GM12878 (cell line): ENCODE data around the gene SELENOS. TPM values are rescaled to one million over a fixed set of nuclear protein-coding genes. Genes with fewer than 3 reads are reported as not detected.

Source experiments
- ATAC-seq: fragments of 200-7000 bp; cut with Tn5 transposase; 3 replicates; pipeline ENCODE4 v1.9.1; 2020; ENCODE audit warnings: mild to moderate bottlenecking, moderate library complexity
- BruUV-seq: library from RNA; stranded (reverse); fragments of 400-500 nt; replicated peaks from 2 replicates; lab custom pipeline; 2021; lab: Mats Ljungman, UMichigan
- CTCF ChIA-PET: fragments of 300-600 bp; sonication (Branson Sonifier 250); formaldehyde crosslinking; extraction: SDS; loops from one replicate; lab custom pipeline; 2021; ENCODE audit warnings: inconsistent platforms; lab: Yijun Ruan, JAX
- POLR2A ChIA-PET: fragments of 350-600 bp; formaldehyde crosslinking; extraction: SDS; loops from one replicate; lab custom pipeline; 2021; ENCODE audit warnings: inconsistent platforms; lab: Charles Lee
- RAD21 ChIA-PET: fragments of 300-600 bp; sonication (Branson Sonifier 250); formaldehyde crosslinking; loops from one replicate; lab custom pipeline; 2023; ENCODE audit warnings: antibody characterized with exemption; ENCODE audit not compliant: unreplicated experiment; lab: Charles Lee
- SMC1A ChIA-PET: fragments of 300-600 bp; sonication (Branson Sonifier 250); formaldehyde crosslinking; loops from one replicate; lab custom pipeline; 2023; ENCODE audit not compliant: unreplicated experiment, uncharacterized antibody; lab: Charles Lee
- DNase-seq: peaks from one replicate; pipeline ENCODE4 v3.0.0-alpha.2; 2011; ENCODE audit warnings: low read depth, low spot score
- FAIRE-seq: peaks from 3 replicates; lab custom pipeline; 2011; peaks lifted over from hg19 to GRCh38; lab: Jason Lieb, UNC
- H2AFZ ChIP-seq: 2 replicates; pipeline ENCODE4 v1.6.0; 2011; ENCODE audit warnings: low read depth, low read length, control low read depth; ENCODE audit not compliant: control insufficient read depth
- H3K27ac ChIP-seq: 2 replicates; pipeline ENCODE4 v1.5.1; 2011; ENCODE audit warnings: control low read depth; ENCODE audit not compliant: control insufficient read depth, insufficient read depth
- H3K27me3 ChIP-seq, 2 experiments: replicated peaks in 1 of 2; 2 replicates each; pipeline versions ENCODE4 v1.6.0 to v1.6.1; 2011; ENCODE audit warnings: low read length in 1 of 2; ENCODE audit not compliant: control insufficient read depth in 2 of 2, insufficient read depth in 2 of 2
- H3K36me3 ChIP-seq, 2 experiments: 2 replicates each; pipeline ENCODE4 v1.5.1; 2011; ENCODE audit warnings: low read length in 1 of 2; ENCODE audit not compliant: control insufficient read depth in 2 of 2, insufficient read depth in 2 of 2
- H3K4me1 ChIP-seq: 2 replicates; pipeline ENCODE4 v1.6.1; 2011; ENCODE audit warnings: mild to moderate bottlenecking, low read length, moderate library complexity, mixed read lengths; ENCODE audit not compliant: control insufficient read depth, insufficient read depth
- H3K4me2 ChIP-seq: 2 replicates; pipeline ENCODE4 v1.6.0; 2011; ENCODE audit warnings: control low read depth; ENCODE audit not compliant: control insufficient read depth, insufficient read depth
- H3K4me3 ChIP-seq: fragments of 200-600 bp; sonication (generic); 2 replicates; pipeline ENCODE4 v1.5.1; 2016
- H3K79me2 ChIP-seq: 2 replicates; pipeline ENCODE4 v1.6.0; 2011; ENCODE audit warnings: low read length; ENCODE audit not compliant: control insufficient read depth, insufficient read depth
- H3K9ac ChIP-seq: 2 replicates; pipeline ENCODE4 v1.8.0; 2011; ENCODE audit warnings: low read length, control low read depth, mixed read lengths; ENCODE audit not compliant: control insufficient read depth, insufficient read depth
- H3K9me3 ChIP-seq: replicated peaks from 3 replicates; pipeline ENCODE4 v1.5.1; 2011; ENCODE audit warnings: mild to moderate bottlenecking, low read length; ENCODE audit not compliant: control insufficient read depth, insufficient read depth
- H4K20me1 ChIP-seq: 2 replicates; pipeline ENCODE4 v1.6.0; 2011; ENCODE audit not compliant: control insufficient read depth, insufficient read depth
- CBFB ChIP-seq: IDR thresholded peaks from 2 replicates; pipeline ENCODE4 v1.6.1; 2016; ENCODE audit warnings: antibody characterized with exemption, low read depth
- E2F8 ChIP-seq: fragments of 450-650 bp; IDR thresholded peaks from 2 replicates; pipeline ENCODE4 v1.6.1; 2018; ENCODE audit warnings: mild to moderate bottlenecking, low read depth, moderate library complexity; ENCODE audit not compliant: partially characterized antibody
- HDGF ChIP-seq: fragments of 450-650 bp; IDR thresholded peaks from 2 replicates; pipeline ENCODE4 v1.6.1; 2016; ENCODE audit warnings: antibody characterized with exemption
- PAX8 ChIP-seq: fragments of 450-650 bp; IDR thresholded peaks from 2 replicates; pipeline ENCODE4 v1.6.1; 2017; ENCODE audit warnings: mild to moderate bottlenecking, moderate library complexity
- POLR2AphosphoS5 ChIP-seq: IDR thresholded peaks from 2 replicates; pipeline ENCODE4 v1.6.1; 2011; ENCODE audit warnings: mild to moderate bottlenecking, low read length, inconsistent platforms
- RAD21 ChIP-seq: IDR thresholded peaks from 2 replicates; pipeline ENCODE4 v1.6.1; 2011; ENCODE audit warnings: mild to moderate bottlenecking, low read depth, low read length, moderate library complexity; ENCODE audit not compliant: insufficient read depth
- TCF3 ChIP-seq: IDR thresholded peaks from 2 replicates; pipeline ENCODE4 v1.6.1; 2012; ENCODE audit warnings: low read depth, mild to moderate bottlenecking, low read length, borderline replicate concordance; ENCODE audit not compliant: insufficient read depth
- ZBTB33 ChIP-seq: fragments of 450-650 bp; IDR thresholded peaks from 2 replicates; pipeline ENCODE4 v1.6.1; 2017; ENCODE audit warnings: mild to moderate bottlenecking
- WGBS: methylation state at CpG from one replicate; pipeline ENCODE4 v1.1.6; 2016; ENCODE audit warnings: low lambda C conversion rate; ENCODE audit not compliant: insufficient replicate concordance, insufficient coverage; ENCODE audit errors: missing lambda C conversion rate; 5-methylcytosine and 5-hydroxymethylcytosine counted together
- in situ Hi-C: fragments of 300-500 bp; cut with MboI; formaldehyde crosslinking; loops from 9 replicates; pipeline ENCODE4 v1.14.3; 2018; ENCODE audit warnings: mixed read lengths
- intact Hi-C: fragments of 100-400 bp; cut with micrococcal nuclease; formaldehyde crosslinking; loops from one replicate; pipeline ENCODE4 v1.14.2; 2022; ENCODE audit not compliant: unreplicated experiment
- polyA plus RNA-seq, 11 experiments: library from polyadenylated mRNA; depleted of rRNA in 4 of 11; unstranded in 6 of 11; stranded (reverse) in 5 of 11; fragments of >200 nt; fragmentation: Nextera tagmentation in 4 of 11; fragmentation: Illumina TruSeq in 1 of 11; extraction: Ambion mirVana in 4 of 11; extraction: Trizol in 1 of 11; gene quantifications; 1 replicate in 1 of 11; 2 replicates in 10 of 11; pipeline versions ENCODE4 v1.2.1 to v1.2.3, GENCODE V29; 2011 to 2016; ENCODE audit warnings: inconsistent platforms in 2 of 11, missing spikeins in 2 of 11, low read depth in 1 of 11
- total RNA-seq, 4 experiments: library from RNA; depleted of rRNA in 3 of 4; stranded (reverse); fragments of >200 nt in 3 of 4; fragmentation: Illumina TruSeq in 1 of 4; extraction: Trizol in 1 of 4; gene quantifications; 2 replicates each; pipeline versions ENCODE4 v1.2.1 to v1.2.3, GENCODE V29; 2013 to 2021
- TF ChIP-seq, protein P1 (sequence below), 3 experiments: IDR thresholded peaks in 2 of 3; conservative IDR thresholded peaks in 1 of 3; 2 replicates each; pipeline ENCODE4 v1.5.1; 2011; ENCODE audit warnings: low read depth in 3 of 3, low read length in 3 of 3, mild to moderate bottlenecking in 3 of 3, control low read depth in 2 of 3, moderate library complexity in 2 of 3, inconsistent platforms in 1 of 3, mixed read lengths in 1 of 3; ENCODE audit not compliant: control insufficient read depth in 2 of 3, insufficient read depth in 1 of 3; ENCODE audit errors: extremely low read depth in 1 of 3

Gene SELENOS
- total and polyA plus RNA-seq, 10 of the 15 experiments (the other 5 are each of a cell fraction or from before 2014, with no cell fraction given) = 25.8 to 90.1 (median 37.3) TPM

- TF ChIP-seq E2F8 = no peak
These were observed 4.7 kb downstream of the SELENOS start (continued) for GRCh38 chr15:101272584-101272983.

DNA sequence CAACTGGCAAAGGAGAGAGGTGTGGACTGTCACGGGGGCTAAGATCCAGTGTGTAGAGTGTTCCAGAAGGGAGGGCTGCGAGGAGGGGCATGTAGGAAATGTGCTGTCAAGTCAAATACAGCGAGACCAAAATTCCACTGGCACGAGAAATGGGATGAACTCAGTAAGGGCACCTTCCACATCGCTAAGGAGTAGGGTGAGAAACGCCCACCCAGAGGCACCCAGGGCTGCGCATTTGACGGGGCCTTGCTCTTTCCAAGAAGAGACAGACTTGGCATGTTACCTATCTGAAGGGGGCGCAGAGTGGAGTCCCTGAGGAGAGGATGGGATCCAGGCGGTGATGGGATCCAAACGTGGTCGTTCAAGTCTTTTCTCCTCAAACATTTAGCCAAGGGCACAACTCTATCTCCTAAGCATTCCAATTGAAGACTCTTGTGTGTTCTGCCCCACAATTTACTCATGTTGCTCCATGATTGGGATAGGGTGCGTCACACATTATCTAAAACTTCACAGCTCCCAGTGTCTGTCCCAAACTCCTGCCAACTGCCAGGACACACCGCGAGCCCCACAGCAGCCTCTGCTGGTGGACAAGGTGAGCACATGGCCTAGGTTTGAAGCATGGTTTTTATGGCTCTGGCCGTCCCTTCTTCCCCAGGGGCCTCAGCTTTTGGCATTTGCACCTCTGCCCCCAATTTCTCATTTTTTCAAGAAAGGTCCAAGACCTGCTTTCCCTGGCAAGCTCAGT lies 7.6 kb downstream of the SELENOS start:
- no peak overlapping the region for H3K4me2 ChIP-seq
- no peak for DNase-seq
- POLR2A ChIA-PET = interaction anchor here (0.7 kb wide), 1 partner anchor 122 kb away, joined by 6 read pairs; no protein-coding TSS in a partner anchor
- no TSS peak for BruUV-seq
- peaks cover 1% of the 10 kb centered on the region for H3K79me2 ChIP-seq
- 93% methylated on average over 16 of the region's 16 CpGs for WGBS
- CTCF ChIA-PET = interaction anchor here (0.6 to 1.2 kb wide), 2 partner anchors 20 to 26 kb away, joined by 3 to 8 read pairs; no protein-coding TSS in a partner anchor
- H3K4me3 ChIP-seq = no peak overlapping the region
- intact Hi-C loops = no loop called here
- no peaks in the 10 kb centered on the region for H4K20me1 ChIP-seq
- H3K27ac ChIP-seq = no peak overlapping the region
- in situ Hi-C loops = loop anchor here (10.0 kb wide), 1 partner anchor 655 kb away; no protein-coding TSS in a partner anchor
- TF ChIP-seq POLR2AphosphoS5 (peak; percentile 69), RAD21 (peak; percentile 16; the same call in 1 of the 2 replicates), CBFB (no peak), HDGF (no peak), PAX8 (no peak), ZBTB33 (peak; percentile 92), TCF3 (no peak)
- TF ChIP-seq, protein P1, sequence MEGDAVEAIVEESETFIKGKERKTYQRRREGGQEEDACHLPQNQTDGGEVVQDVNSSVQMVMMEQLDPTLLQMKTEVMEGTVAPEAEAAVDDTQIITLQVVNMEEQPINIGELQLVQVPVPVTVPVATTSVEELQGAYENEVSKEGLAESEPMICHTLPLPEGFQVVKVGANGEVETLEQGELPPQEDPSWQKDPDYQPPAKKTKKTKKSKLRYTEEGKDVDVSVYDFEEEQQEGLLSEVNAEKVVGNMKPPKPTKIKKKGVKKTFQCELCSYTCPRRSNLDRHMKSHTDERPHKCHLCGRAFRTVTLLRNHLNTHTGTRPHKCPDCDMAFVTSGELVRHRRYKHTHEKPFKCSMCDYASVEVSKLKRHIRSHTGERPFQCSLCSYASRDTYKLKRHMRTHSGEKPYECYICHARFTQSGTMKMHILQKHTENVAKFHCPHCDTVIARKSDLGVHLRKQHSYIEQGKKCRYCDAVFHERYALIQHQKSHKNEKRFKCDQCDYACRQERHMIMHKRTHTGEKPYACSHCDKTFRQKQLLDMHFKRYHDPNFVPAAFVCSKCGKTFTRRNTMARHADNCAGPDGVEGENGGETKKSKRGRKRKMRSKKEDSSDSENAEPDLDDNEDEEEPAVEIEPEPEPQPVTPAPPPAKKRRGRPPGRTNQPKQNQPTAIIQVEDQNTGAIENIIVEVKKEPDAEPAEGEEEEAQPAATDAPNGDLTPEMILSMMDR (IDR thresholded peaks at IDR 0.05 in 2 of 3, conservative IDR thresholded peaks at IDR 0.05 in 1 of 3; ENCODE audit: control insufficient read depth in 2 of 3, extremely low read depth in 1 of 3, insufficient read depth in 1 of 3, low read depth in 3 of 3, low read length in 3 of 3) = peak; percentile 30 to 60 (median 40); a peak in 5 of 6 replicates
- TF ChIP-seq, all 136 proteins: peak for 4
- no peaks in the 10 kb centered on the region for H3K9me3 ChIP-seq
- SMC1A ChIA-PET = interaction anchor here (0.6 to 3.0 kb wide), 4 partner anchors 11 to 21 kb away, joined by 3 to 14 read pairs (median 4); no protein-coding TSS in a partner anchor
- ATAC-seq (no peak), FAIRE-seq (no peak)
- H2AFZ ChIP-seq = no peak overlapping the region
- no peaks in the 10 kb centered on the region for H3K27me3 ChIP-seq
- no peak overlapping the region for H3K9ac ChIP-seq
- RAD21 ChIA-PET = interaction anchor here (1.6 kb wide), 1 partner anchor 11 kb away, joined by 5 read pairs; no protein-coding TSS in a partner anchor
- peaks cover 18 to 28% of the 10 kb centered on the region in 2 experiments for H3K36me3 ChIP-seq
- peaks cover 15% of the 10 kb centered on the region for H3K4me1 ChIP-seq
